Mammary epithelial cell (primary cell): ENCODE data around the gene PTTG1IP.

Experiments
- CTCF ChIP-seq, 2 donors: IDR thresholded peaks in 1 of 2; conservative IDR thresholded peaks in 1 of 2; 2 replicates each; pipeline ENCODE4 v1.5.1; 2011 to 2012; ENCODE audit warnings: inconsistent platforms in 2 of 2, low read length in 2 of 2, mild to moderate bottlenecking in 2 of 2, control low read depth in 1 of 2, low read depth in 1 of 2; ENCODE audit not compliant: insufficient read depth in 1 of 2; ENCODE audit errors: extremely low read depth in 1 of 2
- EZH2 ChIP-seq: IDR thresholded peaks from 2 replicates; pipeline ENCODE4 v1.6.1; 2012; ENCODE audit warnings: low read length, inconsistent platforms, borderline replicate concordance

GRCh38 chr21:44857127-44857892 is 16.2 kb downstream of the PTTG1IP start:
- no peak for TF ChIP-seq CTCF (conservative IDR thresholded peaks at IDR 0.05 in 1 of 2, IDR thresholded peaks at IDR 0.05 in 1 of 2; ENCODE audit: extremely low read depth in 1 of 2, insufficient read depth in 1 of 2, low read depth in 1 of 2, low read length in 2 of 2)
- no peak for TF ChIP-seq EZH2
